ENCODE data around the gene CNOT10.

The CNOT10 gene

GRCh38 chr3:32818970-32819511 is 134.1 kb downstream of the CNOT10 start:
- DNase-seq = no peak

GRCh38 chr3:32819551-32820348 is 134.8 kb downstream of the CNOT10 start:
- no peak for DNase-seq

- DNase-seq = no peak
Measured at GRCh38 chr3:32820430-32820829, 135.4 kb downstream of the CNOT10 start.

GRCh38 chr3:32820971-32821685 is 136.1 kb downstream of the CNOT10 start:
- DNase-seq = no peak

GRCh38 chr3:32821686-32822296 is 136.8 kb downstream of the CNOT10 start:
- DNase-seq = no peak

- no peak for DNase-seq
Measured at GRCh38 chr3:32822609-32823498, 137.9 kb downstream of the CNOT10 start.
